GM21717 (cell line): Measurements from ENCODE around the gene KCNJ16.

Experiments
- ATAC-seq: cut with Tn5 transposase; IDR thresholded peaks from one replicate; pipeline ENCODE4 v1.9.1; 2021; ENCODE audit warnings: mild to moderate bottlenecking, moderate library complexity; ENCODE audit not compliant: unreplicated experiment

The KCNJ16 gene

DNA sequence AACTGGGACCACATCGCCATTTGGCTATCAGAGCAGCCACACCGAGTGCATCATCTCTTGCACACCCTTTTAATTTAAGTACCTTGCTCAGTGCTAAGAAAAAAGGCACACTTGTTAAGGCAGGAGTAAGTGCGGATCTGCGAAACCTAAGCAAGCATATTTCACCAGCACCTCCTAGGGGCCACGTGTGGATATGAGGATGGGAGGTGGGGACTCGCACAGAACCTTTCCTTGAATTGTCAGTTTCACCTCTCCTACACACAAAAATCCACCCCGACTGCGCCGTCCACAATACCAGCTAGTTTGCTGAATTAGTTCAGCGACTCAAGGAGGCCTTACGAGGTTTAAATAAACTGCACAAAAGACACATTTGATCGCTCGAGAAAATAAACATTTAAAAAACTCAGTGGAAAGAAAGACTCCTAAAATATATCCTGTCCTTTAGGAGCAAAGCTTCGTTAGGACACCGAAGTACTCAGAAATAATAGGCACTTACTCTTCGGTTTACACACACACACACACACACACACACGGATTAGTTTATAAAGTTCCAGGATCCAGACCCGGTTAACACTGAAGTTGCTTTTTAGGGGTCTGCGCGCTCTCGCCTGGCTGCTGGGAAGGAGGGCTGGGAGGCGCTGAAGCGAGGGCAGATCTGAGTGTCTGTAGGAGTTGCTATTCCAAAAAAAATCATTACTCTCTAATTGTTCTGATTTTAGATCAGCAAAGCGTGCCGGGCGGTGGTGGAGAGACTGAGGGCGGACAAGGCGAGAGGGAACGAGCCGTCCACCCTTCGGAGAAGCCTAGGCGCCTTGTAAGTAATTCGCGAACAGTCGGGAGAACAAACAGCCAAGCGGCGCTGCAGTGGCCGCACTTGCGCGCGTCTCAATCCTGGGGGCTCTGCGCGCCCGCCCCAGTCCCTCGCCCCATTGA is 93.3 kb downstream of the KCNJ16 start:
- peak; percentile 9 for ATAC-seq

DNA sequence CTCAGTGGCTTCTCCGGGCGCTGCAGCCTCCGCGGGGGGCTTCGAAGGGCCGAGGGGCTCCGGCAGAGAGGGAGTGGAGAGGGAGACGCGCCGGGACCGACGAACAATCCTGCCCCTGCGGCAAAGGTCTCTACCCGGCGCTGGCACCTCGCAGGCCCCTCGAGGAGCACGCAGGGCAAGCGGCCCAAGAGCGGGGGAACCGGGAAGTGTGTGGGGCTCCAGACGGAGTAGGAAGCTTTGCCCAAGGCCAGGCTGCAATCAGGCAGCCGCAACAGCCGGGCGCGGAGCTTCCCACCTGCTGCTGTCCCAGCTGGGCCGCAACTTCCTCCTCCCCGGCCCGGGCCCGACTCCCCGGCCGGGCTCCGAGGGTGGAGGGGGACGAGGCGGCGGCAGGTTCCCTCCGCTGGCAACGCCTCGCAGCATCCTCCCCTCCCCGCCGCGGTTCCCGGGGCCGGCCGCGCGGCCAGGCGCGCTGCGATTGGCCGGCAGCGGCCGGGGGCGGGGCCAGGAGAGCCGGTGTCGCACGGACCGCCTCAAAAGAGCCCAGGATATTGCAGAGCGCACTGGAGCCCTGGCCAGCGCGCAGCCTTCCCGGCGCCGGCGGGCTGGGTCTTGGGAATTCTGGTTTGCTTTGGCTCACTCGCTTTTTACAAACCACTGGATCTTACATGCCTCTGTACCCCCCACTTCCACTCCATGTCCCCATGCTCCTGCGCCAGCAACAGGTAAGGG is 94.1 kb downstream of the KCNJ16 start, which contains the start of gene KCNJ2:
Gene KCNJ2 (plus strand): TSS at position 556 of the 732 bp plus-strand sequence. CDS start 5,508 bp downstream, outside the sequence.
- peak; percentile 90 for ATAC-seq

- ATAC-seq, result no peak
These were observed 94.9 kb downstream of the KCNJ16 start for GRCh38 chr17:70169709-70170597.

GRCh38 chr17:70171159-70171558 is 96.1 kb downstream of the KCNJ16 start:
- no peak for ATAC-seq

DNA sequence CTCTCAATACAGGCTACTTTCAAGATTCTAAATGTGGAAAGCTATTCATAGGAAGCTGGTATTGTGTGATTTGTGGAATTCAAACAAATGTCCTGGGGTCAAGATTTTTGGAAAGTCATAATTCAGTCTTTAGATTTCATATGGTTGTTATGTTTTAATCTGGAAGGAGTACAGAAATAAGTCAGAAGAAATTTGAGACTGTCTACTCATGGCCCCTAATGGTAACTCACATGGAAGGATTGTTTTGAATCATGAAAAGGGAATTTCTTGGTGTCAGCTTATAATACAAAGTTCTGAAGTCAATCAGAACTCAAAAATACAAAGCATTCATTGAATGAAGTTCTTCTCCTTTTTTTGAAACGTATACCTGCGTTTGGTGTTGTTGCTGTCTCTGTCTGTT is 97.4 kb downstream of the KCNJ16 start:
- no peak for ATAC-seq

GRCh38 chr17:70172923-70173322 is 97.9 kb downstream of the KCNJ16 start:
- no peak for ATAC-seq

- ATAC-seq, result no peak
These were observed 98.7 kb downstream of the KCNJ16 start for GRCh38 chr17:70173681-70174080.

- no peak for ATAC-seq
These were observed 106.4 kb downstream of the KCNJ16 start for GRCh38 chr17:70181376-70181775.

DNA sequence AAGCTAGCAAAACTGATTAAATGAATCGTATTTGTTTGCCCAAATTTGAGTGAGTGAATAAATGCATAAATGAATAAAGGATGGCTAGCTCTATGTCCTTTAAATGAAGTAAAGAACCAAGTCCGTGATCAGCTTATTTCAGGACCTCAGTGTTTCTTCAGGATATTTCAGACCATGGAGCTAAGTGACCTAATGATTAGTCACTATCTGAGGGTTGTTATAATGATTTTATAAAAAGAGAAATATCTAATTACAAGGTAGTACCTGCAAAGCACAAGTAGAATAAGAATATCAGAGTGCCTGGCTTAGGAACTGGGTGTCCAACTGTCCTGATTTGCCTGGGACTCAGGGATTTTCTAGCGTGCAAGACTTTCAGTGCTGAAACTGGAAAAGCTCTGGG is 106.8 kb downstream of the KCNJ16 start:
- no peak for ATAC-seq

DNA sequence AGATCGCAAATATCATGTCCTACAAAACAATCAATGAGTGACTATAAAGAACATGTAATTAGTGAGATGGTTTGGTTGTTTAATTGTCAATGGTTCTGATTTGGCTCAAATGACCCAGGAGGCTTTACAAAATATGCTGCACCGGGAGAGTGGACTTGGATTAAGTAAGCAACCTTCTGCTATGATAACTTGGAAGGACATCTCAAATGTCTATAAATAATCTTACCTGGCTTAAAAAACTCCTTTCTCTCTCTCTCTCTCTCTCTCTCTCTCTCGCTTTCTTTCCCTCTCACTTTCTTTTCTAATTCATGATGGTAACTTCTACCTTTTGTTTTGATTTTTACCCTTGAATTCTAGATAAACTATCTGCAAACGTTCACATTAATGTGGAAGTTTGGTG is 108.5 kb downstream of the KCNJ16 start:
- ATAC-seq, result no peak

DNA sequence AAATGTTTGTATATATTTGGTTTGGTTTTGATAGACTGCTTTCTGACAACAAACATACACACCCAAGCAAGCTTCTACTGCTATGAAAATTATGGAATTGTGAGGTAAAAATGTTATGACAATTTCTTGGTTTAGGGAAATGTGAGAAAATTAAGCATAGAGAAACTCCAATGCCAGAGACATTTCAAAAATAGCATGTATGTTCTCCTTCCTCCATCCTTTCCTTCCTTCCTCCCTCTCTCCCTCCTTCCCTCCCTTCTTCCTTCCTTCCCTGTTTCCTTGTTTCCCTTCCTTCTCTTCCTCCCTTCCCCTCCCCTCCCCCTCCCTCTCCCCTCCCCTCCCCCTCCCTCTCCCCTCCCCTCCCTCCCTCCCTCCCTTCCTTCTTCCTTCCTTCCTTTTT is 109.2 kb downstream of the KCNJ16 start:
- no peak for ATAC-seq

DNA sequence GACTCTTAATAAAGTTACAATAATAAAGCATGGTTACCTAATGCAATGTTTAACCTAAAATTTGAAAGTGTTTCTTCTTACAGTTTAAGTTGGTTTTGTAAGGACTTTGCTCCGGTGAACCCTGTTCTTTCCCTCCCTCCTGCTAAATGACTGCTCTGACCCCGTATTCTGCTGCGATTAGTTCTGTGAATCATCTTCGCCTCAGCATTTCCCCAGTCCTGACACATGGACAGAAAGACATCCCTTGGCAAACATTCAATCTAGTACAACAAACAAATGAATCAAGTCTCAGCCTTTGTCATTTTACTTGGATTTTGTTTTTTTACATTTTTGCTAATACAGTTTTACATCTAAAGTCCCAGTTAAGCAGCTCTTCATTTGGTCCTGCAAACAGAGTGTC is 109.7 kb downstream of the KCNJ16 start:
- no peak for ATAC-seq
